HG02623 (cell line): ENCODE data around the gene CLK3.
"Not testable (repeated sequence)": the region's sequence is repeated elsewhere in the genome, so short reads cannot be mapped to it uniquely, and the experiment has no call there.

ENCODE experiments used
- ATAC-seq: cut with Tn5 transposase; IDR thresholded peaks from one replicate; pipeline ENCODE4 v1.9.1; 2021; ENCODE audit warnings: moderate library complexity; ENCODE audit not compliant: unreplicated experiment

CLK3 gene

GRCh38 chr15:74642348-74642733, 26.7 kb downstream of the CLK3 start:
- no peak for ATAC-seq

GRCh38 chr15:74642734-74643664, 27.4 kb downstream of the CLK3 start:
- ATAC-seq = no peak

- ATAC-seq = no peak
Observed at GRCh38 chr15:74643665-74644204, 28.1 kb downstream of the CLK3 start.

- ATAC-seq = no peak
Observed at GRCh38 chr15:74646480-74646879, 30.8 kb downstream of the CLK3 start.

GRCh38 chr15:74648051-74648842, 32.6 kb downstream of the CLK3 start:
- no peak for ATAC-seq

- no peak for ATAC-seq
Observed at GRCh38 chr15:74651242-74651741, 35.7 kb downstream of the CLK3 start.

GRCh38 chr15:74653426-74654102, 37.9 kb downstream of the CLK3 start:
- ATAC-seq = no peak

- ATAC-seq = no peak
Observed at GRCh38 chr15:74655424-74655823, 39.8 kb downstream of the CLK3 start.

GRCh38 chr15:74656935-74657535, 41.4 kb downstream of the CLK3 start:
- ATAC-seq = no peak

- ATAC-seq = no peak
Observed at GRCh38 chr15:74657846-74658245, 42.2 kb downstream of the CLK3 start.

GRCh38 chr15:74661280-74661679, 45.6 kb downstream of the CLK3 start:
- ATAC-seq = not testable (repeated sequence)

- ATAC-seq = no peak
Observed at GRCh38 chr15:74662064-74662860, 46.6 kb downstream of the CLK3 start.

GRCh38 chr15:74663303-74664027, 47.8 kb downstream of the CLK3 start:
- ATAC-seq = no peak

GRCh38 chr15:74664028-74664616, 48.5 kb downstream of the CLK3 start:
- ATAC-seq = no peak

GRCh38 chr15:74664670-74665069, 49.0 kb downstream of the CLK3 start:
- ATAC-seq = no peak

- ATAC-seq = no peak
Observed at GRCh38 chr15:74667975-74668374, 52.3 kb downstream of the CLK3 start.

- no peak for ATAC-seq
Observed at GRCh38 chr15:74669627-74670026, 54.0 kb downstream of the CLK3 start.

- no peak for ATAC-seq
Observed at GRCh38 chr15:74674161-74674560, 58.5 kb downstream of the CLK3 start.

- ATAC-seq = no peak
Observed at GRCh38 chr15:74676801-74677200, 61.2 kb downstream of the CLK3 start.
